Thyroid gland (tissue), 4 donors: ENCODE data around the gene EMX1.

Source experiments
- POLR2A ChIP-seq, 2 donors: fragments of 450-650 bp; IDR thresholded peaks; one replicate each; pipeline ENCODE4 v1.6.1; 2017; ENCODE audit warnings: antibody characterized with exemption in 2 of 2, mild to moderate bottlenecking in 2 of 2, moderate library complexity in 1 of 2
- TF ChIP-seq, protein P1 (sequence below), 6 experiments: fragments of 200-600 bp in 3 of 6; fragments of 450-650 bp in 3 of 6; sonication (generic) in 3 of 6; IDR thresholded peaks; one replicate each; pipeline ENCODE4 v1.5.1; 2016 to 2019; ENCODE audit warnings: antibody characterized with exemption in 6 of 6, mild to moderate bottlenecking in 2 of 6, inconsistent platforms in 1 of 6, moderate library complexity in 1 of 6

DNA sequence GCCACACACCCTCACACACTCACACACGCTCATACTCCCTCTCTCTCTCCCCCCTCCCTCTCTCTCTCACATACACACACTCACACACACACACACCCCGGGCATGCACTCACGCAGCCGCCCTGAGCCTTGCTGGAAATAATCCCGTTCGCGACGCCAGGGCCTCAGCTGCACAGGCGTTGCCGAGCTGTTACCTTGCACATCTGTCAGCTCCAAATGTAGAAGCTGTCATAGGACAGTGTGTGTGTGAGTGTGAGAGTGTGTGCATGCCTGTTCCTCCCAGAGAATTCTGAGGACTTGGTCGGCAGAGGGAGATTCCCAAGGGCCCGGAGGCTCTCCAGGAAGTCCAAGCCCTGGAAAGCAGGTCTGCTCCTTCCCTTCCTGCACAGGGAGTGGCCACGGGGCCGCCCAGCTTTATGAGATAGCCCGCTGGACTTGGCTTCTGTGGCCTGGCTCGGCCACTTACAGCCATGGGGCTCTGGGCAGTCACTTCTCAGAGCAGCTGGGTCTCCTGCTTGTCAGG is 21.5 kb upstream of the EMX1 start:
- TF ChIP-seq, protein P1, sequence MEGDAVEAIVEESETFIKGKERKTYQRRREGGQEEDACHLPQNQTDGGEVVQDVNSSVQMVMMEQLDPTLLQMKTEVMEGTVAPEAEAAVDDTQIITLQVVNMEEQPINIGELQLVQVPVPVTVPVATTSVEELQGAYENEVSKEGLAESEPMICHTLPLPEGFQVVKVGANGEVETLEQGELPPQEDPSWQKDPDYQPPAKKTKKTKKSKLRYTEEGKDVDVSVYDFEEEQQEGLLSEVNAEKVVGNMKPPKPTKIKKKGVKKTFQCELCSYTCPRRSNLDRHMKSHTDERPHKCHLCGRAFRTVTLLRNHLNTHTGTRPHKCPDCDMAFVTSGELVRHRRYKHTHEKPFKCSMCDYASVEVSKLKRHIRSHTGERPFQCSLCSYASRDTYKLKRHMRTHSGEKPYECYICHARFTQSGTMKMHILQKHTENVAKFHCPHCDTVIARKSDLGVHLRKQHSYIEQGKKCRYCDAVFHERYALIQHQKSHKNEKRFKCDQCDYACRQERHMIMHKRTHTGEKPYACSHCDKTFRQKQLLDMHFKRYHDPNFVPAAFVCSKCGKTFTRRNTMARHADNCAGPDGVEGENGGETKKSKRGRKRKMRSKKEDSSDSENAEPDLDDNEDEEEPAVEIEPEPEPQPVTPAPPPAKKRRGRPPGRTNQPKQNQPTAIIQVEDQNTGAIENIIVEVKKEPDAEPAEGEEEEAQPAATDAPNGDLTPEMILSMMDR (IDR thresholded peaks at IDR 0.05): no peak
- no peak for TF ChIP-seq POLR2A (IDR thresholded peaks at IDR 0.05)
